Epithelial cell of alveolus of lung (primary cell): ENCODE measurements around the gene COLQ. TPM values are rescaled to one million over a fixed set of nuclear protein-coding genes. Genes with fewer than 3 reads are reported as not detected.

Source experiments
- total RNA-seq: library from RNA; depleted of rRNA; stranded (reverse); fragments of >200 nt; gene quantifications from 2 replicates; pipeline ENCODE4 v1.2.1, GENCODE V29; 2015

COLQ gene
- 0.08 TPM in 1 of 2 replicates, not detected in the other for total RNA-seq

DNA sequence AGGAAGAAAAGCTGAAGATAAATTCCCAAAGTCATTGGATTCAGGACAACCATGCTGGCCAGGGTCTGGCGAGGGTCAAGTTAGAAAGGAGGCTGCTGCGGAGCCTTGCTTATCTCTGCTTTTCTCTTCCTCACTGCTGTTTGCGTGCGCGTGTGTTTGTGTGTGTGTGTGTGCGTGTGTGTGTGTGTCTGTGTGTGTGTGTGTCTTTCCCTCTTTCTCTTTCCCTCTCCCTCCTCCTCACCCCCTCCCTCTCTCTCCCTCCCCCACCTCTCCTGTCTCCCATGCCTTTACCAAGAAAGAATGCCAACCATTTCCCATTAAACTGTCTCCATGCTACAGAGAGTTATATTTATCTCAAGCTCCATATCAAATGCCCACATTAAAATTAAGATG lies at the start of gene COLQ:
COLQ (minus strand) TSS at position 134 of the 393 bp plus-strand sequence; CDS start at position 53, 81 bp downstream.

DNA sequence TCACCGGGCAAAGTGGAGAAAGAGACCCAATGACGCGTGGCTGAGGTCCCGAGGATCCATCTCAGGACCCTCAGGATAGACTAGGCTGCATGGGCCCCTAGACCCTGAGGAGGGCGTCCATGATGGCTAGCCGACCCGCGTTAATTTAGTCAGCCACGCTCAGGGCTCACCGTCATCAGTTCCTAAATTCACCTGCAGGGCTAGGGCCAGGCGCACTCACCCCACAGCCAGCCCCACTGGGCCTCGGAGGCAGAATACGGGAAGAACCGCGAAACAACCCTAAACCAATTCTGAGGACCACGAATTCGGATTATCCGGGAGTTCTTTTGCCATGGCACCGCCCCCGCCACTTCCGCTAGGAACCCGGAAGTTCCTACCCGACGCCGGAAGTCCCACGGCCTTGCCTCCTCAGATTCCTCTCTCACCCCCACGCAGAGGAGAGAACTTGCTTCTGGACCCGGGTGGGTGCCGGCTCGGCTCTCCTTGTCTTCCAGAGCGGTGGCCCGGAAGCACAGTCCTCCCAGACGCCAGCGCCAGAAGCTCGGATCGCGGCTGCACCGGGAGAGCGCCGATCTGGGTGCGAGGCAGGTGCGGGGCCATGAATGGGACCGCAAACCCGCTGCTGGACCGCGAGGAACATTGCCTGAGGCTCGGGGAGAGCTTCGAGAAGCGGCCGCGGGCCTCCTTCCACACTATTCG lies 94.2 kb downstream of the COLQ start, which contains the start of the genes EAF1 and METTL6:
EAF1 (plus strand) TSS at position 417 of the 699 bp plus-strand sequence; CDS start at position 599, 182 bp downstream.
METTL6 (minus strand) TSS at position 363 of the 699 bp plus-strand sequence. CDS start 1,033 bp downstream, outside the sequence.

Other genes with a start within 250 kb of the COLQ start
- 6.5 and 8.6 TPM in 2 replicates for gene SH3BP5, start 189.1 kb downstream of the COLQ start, total RNA-seq
- gene METTL6, start 94.2 kb downstream of the COLQ start, total RNA-seq = 12.0 and 20.9 TPM in 2 replicates
- gene EAF1, start 94.1 kb downstream of the COLQ start, total RNA-seq = 15.4 and 16.0 TPM in 2 replicates
- gene HACL1, start 79.9 kb upstream of the COLQ start, total RNA-seq = 15.1 and 18.7 TPM in 2 replicates
- 15.3 and 20.0 TPM in 2 replicates for gene BTD, start 80.0 kb upstream of the COLQ start, total RNA-seq